ENCODE data around the gene TM7SF3.

Gene TM7SF3

GRCh38 chr12:27006797-27007467 is 7.3 kb downstream of the TM7SF3 start:
- no peak for DNase-seq (ENCODE audit: extremely low read depth, low read depth)
- TF ChIP-seq CTCF (IDR thresholded peaks at IDR 0.05; ENCODE audit: low read depth, low read length), result no peak

GRCh38 chr12:27005495-27005894 is 8.7 kb downstream of the TM7SF3 start:
- no peak for TF ChIP-seq CTCF (IDR thresholded peaks at IDR 0.05; ENCODE audit: low read depth, low read length)
- no peak for DNase-seq (ENCODE audit: extremely low read depth, low read depth)

- TF ChIP-seq CTCF (IDR thresholded peaks at IDR 0.05; ENCODE audit: low read depth, low read length), result no peak
- no peak for DNase-seq (ENCODE audit: extremely low read depth, low read depth)
Measured at GRCh38 chr12:27003421-27004381, 10.5 kb downstream of the TM7SF3 start.

GRCh38 chr12:27002141-27002540 is 12.0 kb downstream of the TM7SF3 start:
- no peak for TF ChIP-seq CTCF (IDR thresholded peaks at IDR 0.05; ENCODE audit: low read depth, low read length)
- no peak for DNase-seq (ENCODE audit: extremely low read depth, low read depth)

- DNase-seq (ENCODE audit: extremely low read depth, low read depth), result no peak
- TF ChIP-seq CTCF (IDR thresholded peaks at IDR 0.05; ENCODE audit: low read depth, low read length), result no peak
Measured at GRCh38 chr12:27001663-27002062, 12.5 kb downstream of the TM7SF3 start.

GRCh38 chr12:27000961-27001360 is 13.2 kb downstream of the TM7SF3 start:
- no peak for TF ChIP-seq CTCF (IDR thresholded peaks at IDR 0.05; ENCODE audit: low read depth, low read length)
- no peak for DNase-seq (ENCODE audit: extremely low read depth, low read depth)

GRCh38 chr12:26997003-26997402 is 17.2 kb downstream of the TM7SF3 start:
- no peak for TF ChIP-seq CTCF (IDR thresholded peaks at IDR 0.05; ENCODE audit: low read depth, low read length)
- DNase-seq (ENCODE audit: extremely low read depth, low read depth), result no peak
